Glomerular endothelial cell (primary cell): ENCODE measurements around the gene TTLL10. TPM values are rescaled to one million over a fixed set of nuclear protein-coding genes. Genes with fewer than 3 reads are reported as not detected.

ENCODE experiments used
- DNase-seq: peaks from one replicate; pipeline ENCODE4 v3.0.0-alpha.2; 2011; ENCODE audit warnings: low read depth, low spot score; ENCODE audit errors: extremely low read depth
- total RNA-seq: library from RNA; depleted of rRNA; stranded (reverse); fragments of >200 nt; gene quantifications from 2 replicates; pipeline ENCODE4 v1.2.3, GENCODE V29; 2015

The TTLL10 gene
- total RNA-seq, 1 donor from 2014 or later = not detected

- DNase-seq = no peak
Observed at GRCh38 chr1:1203561-1204424, 30.1 kb downstream of the TTLL10 start.

GRCh38 chr1:1204425-1204920 is 30.8 kb downstream of the TTLL10 start:
- DNase-seq = no peak

GRCh38 chr1:1204998-1205768 is 31.5 kb downstream of the TTLL10 start:
- DNase-seq = no peak

GRCh38 chr1:1205769-1206375 is 32.2 kb downstream of the TTLL10 start:
- no peak for DNase-seq

GRCh38 chr1:1206376-1206965 is 32.8 kb downstream of the TTLL10 start, which contains the start of gene TNFRSF18:
Gene TNFRSF18, minus strand, starts transcription at chr1:1206592. Its CDS starts 21 bp downstream, at chr1:1206571.
- no peak for DNase-seq

GRCh38 chr1:1206966-1207531 is 33.4 kb downstream of the TTLL10 start:
- DNase-seq = no peak

- DNase-seq = no peak
Observed at GRCh38 chr1:1207571-1207892, 33.9 kb downstream of the TTLL10 start.

GRCh38 chr1:1208713-1209433 is 35.2 kb downstream of the TTLL10 start:
- DNase-seq = no peak

- no peak for DNase-seq
Observed at GRCh38 chr1:1210726-1211540, 37.3 kb downstream of the TTLL10 start.

- DNase-seq = no peak
Observed at GRCh38 chr1:1211541-1212441, 38.1 kb downstream of the TTLL10 start.

- no peak for DNase-seq
Observed at GRCh38 chr1:1212780-1213344, 39.2 kb downstream of the TTLL10 start.

GRCh38 chr1:1213345-1214265 is 39.9 kb downstream of the TTLL10 start, which contains the start of gene TNFRSF4:
Gene TNFRSF4, minus strand, starts transcription at chr1:1214153. Its CDS starts 26 bp downstream, at chr1:1214127.
- no peak for DNase-seq

GRCh38 chr1:1215080-1215676 is 41.5 kb downstream of the TTLL10 start:
- DNase-seq = no peak

- DNase-seq = no peak
Observed at GRCh38 chr1:1215881-1216605, 42.4 kb downstream of the TTLL10 start.

GRCh38 chr1:1216770-1217620 is 43.3 kb downstream of the TTLL10 start:
- DNase-seq = no peak
